ENCODE measurements around the gene CDK5R1.

Gene CDK5R1

GRCh38 chr17:32475258-32475657 is 11.5 kb upstream of the CDK5R1 start:
- no peak for DNase-seq

- DNase-seq, result no peak
Measured at GRCh38 chr17:32477220-32477619, 9.6 kb upstream of the CDK5R1 start.

GRCh38 chr17:32479074-32479617 is 7.6 kb upstream of the CDK5R1 start:
- no peak for DNase-seq

GRCh38 chr17:32481193-32481592 is 5.6 kb upstream of the CDK5R1 start:
- no peak for DNase-seq

- no peak for DNase-seq
Measured at GRCh38 chr17:32482568-32483320, 4.0 kb upstream of the CDK5R1 start.

- no peak for DNase-seq
Measured at GRCh38 chr17:32483451-32484019, 3.3 kb upstream of the CDK5R1 start.

GRCh38 chr17:32484041-32484461 is 2.7 kb upstream of the CDK5R1 start:
- DNase-seq, result no peak

- no peak for DNase-seq
Measured at GRCh38 chr17:32484628-32485027, 2.2 kb upstream of the CDK5R1 start.

GRCh38 chr17:32485261-32486110 is 1.3 kb upstream of the CDK5R1 start:
- DNase-seq, result no peak

GRCh38 chr17:32486111-32486700 is 587 bp upstream of the CDK5R1 start:
- DNase-seq, result peak; percentile 71

GRCh38 chr17:32487473-32488176 is 832 bp downstream of the CDK5R1 start:
- no peak for DNase-seq

GRCh38 chr17:32488177-32488542 is 1.4 kb downstream of the CDK5R1 start:
- no peak for DNase-seq

GRCh38 chr17:32488604-32489180 is 1.9 kb downstream of the CDK5R1 start:
- DNase-seq, result no peak

- no peak for DNase-seq
Measured at GRCh38 chr17:32489320-32490100, 2.7 kb downstream of the CDK5R1 start.

GRCh38 chr17:32490101-32490482 is 3.3 kb downstream of the CDK5R1 start:
- DNase-seq, result no peak

- DNase-seq, result no peak
Measured at GRCh38 chr17:32491371-32492263, 4.8 kb downstream of the CDK5R1 start.

GRCh38 chr17:32492264-32492589 is 5.4 kb downstream of the CDK5R1 start:
- no peak for DNase-seq

- DNase-seq, result no peak
Measured at GRCh38 chr17:32492648-32493289, 6.0 kb downstream of the CDK5R1 start.

GRCh38 chr17:32493571-32493970 is 6.8 kb downstream of the CDK5R1 start:
- no peak for DNase-seq

- DNase-seq, result no peak
Measured at GRCh38 chr17:32493976-32494513, 7.3 kb downstream of the CDK5R1 start.
